Measurements from ENCODE around the gene LY9.

Gene LY9

GRCh38 chr1:160798439-160798838, 2.5 kb downstream of the LY9 start:
- no peak for DNase-seq (ENCODE audit: low read depth, low spot score)
- no peak overlapping the region; the same call in 1 of the 2 replicates for H3K4me3 ChIP-seq (ENCODE audit: low read length)

GRCh38 chr1:160799641-160800040, 3.7 kb downstream of the LY9 start:
- H3K4me3 ChIP-seq (ENCODE audit: low read length): no peak overlapping the region
- DNase-seq (ENCODE audit: low read depth, low spot score): no peak

- no peak for DNase-seq (ENCODE audit: low read depth, low spot score)
- no peak overlapping the region for H3K4me3 ChIP-seq (ENCODE audit: low read length)
These were observed 4.2 kb downstream of the LY9 start for GRCh38 chr1:160800142-160800541.

- peak; percentile 61 for DNase-seq (ENCODE audit: low read depth, low spot score)
- H3K4me3 ChIP-seq (ENCODE audit: low read length): no peak overlapping the region
These were observed 4.9 kb downstream of the LY9 start for GRCh38 chr1:160800645-160801408.

- no peak overlapping the region for H3K4me3 ChIP-seq (ENCODE audit: low read length)
- no peak for DNase-seq (ENCODE audit: low read depth, low spot score)
These were observed 6.0 kb downstream of the LY9 start for GRCh38 chr1:160801836-160802580.

GRCh38 chr1:160806109-160806665, 10.2 kb downstream of the LY9 start:
- no peak overlapping the region for H3K4me3 ChIP-seq (ENCODE audit: low read length)
- no peak for DNase-seq (ENCODE audit: low read depth, low spot score)

GRCh38 chr1:160806784-160807183, 10.8 kb downstream of the LY9 start:
- no peak overlapping the region for H3K4me3 ChIP-seq (ENCODE audit: low read length)
- no peak for DNase-seq (ENCODE audit: low read depth, low spot score)

GRCh38 chr1:160807247-160807646, 11.3 kb downstream of the LY9 start:
- no peak overlapping the region for H3K4me3 ChIP-seq (ENCODE audit: low read length)

GRCh38 chr1:160807738-160808137, 11.8 kb downstream of the LY9 start:
- no peak overlapping the region for H3K4me3 ChIP-seq (ENCODE audit: low read length)
- DNase-seq (ENCODE audit: low read depth, low spot score): no peak

More at GRCh38 chr1:160807247-160807646, 11.3 kb downstream of the LY9 start:
- DNase-seq (ENCODE audit: low read depth, low spot score): no peak

- DNase-seq (ENCODE audit: low read depth, low spot score): no peak
These were observed 12.3 kb downstream of the LY9 start for GRCh38 chr1:160808289-160808688.

GRCh38 chr1:160810486-160810885, 14.5 kb downstream of the LY9 start:
- no peak overlapping the region for H3K4me3 ChIP-seq (ENCODE audit: low read length)
- no peak for DNase-seq (ENCODE audit: low read depth, low spot score)

More at GRCh38 chr1:160808289-160808688, 12.3 kb downstream of the LY9 start:
- H3K4me3 ChIP-seq (ENCODE audit: low read length): no peak overlapping the region

GRCh38 chr1:160811147-160811546, 15.2 kb downstream of the LY9 start:
- no peak for DNase-seq (ENCODE audit: low read depth, low spot score)
- H3K4me3 ChIP-seq (ENCODE audit: low read length): no peak overlapping the region

- H3K4me3 ChIP-seq (ENCODE audit: low read length): no peak overlapping the region
- DNase-seq (ENCODE audit: low read depth, low spot score): no peak
These were observed 17.2 kb downstream of the LY9 start for GRCh38 chr1:160813215-160813614.

- H3K4me3 ChIP-seq (ENCODE audit: low read length): no peak overlapping the region
- no peak for DNase-seq (ENCODE audit: low read depth, low spot score)
These were observed 18.3 kb downstream of the LY9 start for GRCh38 chr1:160814316-160814715.

- no peak overlapping the region for H3K4me3 ChIP-seq (ENCODE audit: low read length)
- DNase-seq (ENCODE audit: low read depth, low spot score): no peak
These were observed 18.9 kb downstream of the LY9 start for GRCh38 chr1:160814856-160815255.

GRCh38 chr1:160818207-160818937, 22.4 kb downstream of the LY9 start:
- no peak for DNase-seq (ENCODE audit: low read depth, low spot score)

GRCh38 chr1:160819186-160819585, 23.2 kb downstream of the LY9 start:
- H3K4me3 ChIP-seq (ENCODE audit: low read length): no peak overlapping the region
- DNase-seq (ENCODE audit: low read depth, low spot score): no peak

More at GRCh38 chr1:160818207-160818937, 22.4 kb downstream of the LY9 start:
- H3K4me3 ChIP-seq (ENCODE audit: low read length): no peak overlapping the region

GRCh38 chr1:160821627-160822026, 25.7 kb downstream of the LY9 start:
- DNase-seq (ENCODE audit: low read depth, low spot score): no peak
- no peak overlapping the region for H3K4me3 ChIP-seq (ENCODE audit: low read length)

GRCh38 chr1:160823296-160823695, 27.3 kb downstream of the LY9 start:
- DNase-seq (ENCODE audit: low read depth, low spot score): no peak
- no peak overlapping the region for H3K4me3 ChIP-seq (ENCODE audit: low read length)
